ENCODE measurements around the gene FRYL. TPM values are rescaled to one million over a fixed set of nuclear protein-coding genes. Genes with fewer than 3 reads are reported as not detected.

Gene FRYL
- total RNA-seq, 1 experiment from 2014 or later, result 43.1 TPM

DNA sequence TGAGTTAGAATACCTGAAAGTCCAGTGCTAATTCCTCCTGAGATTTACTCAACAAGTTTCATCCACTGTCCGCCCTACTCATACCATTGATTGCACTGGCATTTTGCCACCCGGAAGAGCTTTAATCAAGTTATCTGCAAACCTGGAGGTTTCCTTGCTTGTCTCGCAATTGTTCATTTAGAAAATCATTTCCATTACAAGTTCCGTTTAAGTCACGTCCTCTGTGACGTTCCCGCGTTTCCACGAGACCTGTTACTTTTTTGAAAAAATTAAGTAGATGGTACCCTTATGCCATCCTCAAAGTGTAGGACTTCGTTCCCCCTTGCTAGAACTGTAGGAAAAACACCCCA, 761 bp upstream of the FRYL start:
- ChIA-PET POLR2A (ENCODE audit: low non-redundant PET) (interaction anchor here (0.6 kb wide), 1 partner anchor 57 kb away, joined by 3 read pairs; no protein-coding TSS in a partner anchor), CTCF (no interaction called here)
- no TSS peak for BruUV-seq (replicated peaks)
- no peak for DNase-seq (ENCODE audit: low spot score)
- peak overlapping the region; percentile 96 for H3K4me3 ChIP-seq (ENCODE audit: low read depth, low read length, poor library complexity, severe bottlenecking)
- no peaks in the 10 kb centered on the region for H3K27me3 ChIP-seq (replicated peaks; ENCODE audit: insufficient read depth, low read depth, low read length, poor library complexity)
- peak overlapping the region; percentile 69 for H3K27ac ChIP-seq (ENCODE audit: low read depth, low read length, poor library complexity, severe bottlenecking)
- no peaks in the 10 kb centered on the region for H3K36me3 ChIP-seq (ENCODE audit: insufficient read depth, low read length, poor library complexity, severe bottlenecking)
- H3K9me3 ChIP-seq (ENCODE audit: low read depth, low read length, poor library complexity, severe bottlenecking), result no peaks in the 10 kb centered on the region
- intact Hi-C loops (cut with micrococcal nuclease; ENCODE audit: unreplicated experiment), result loop anchor here (2.0 kb wide), 1 partner anchor 120 kb away; no protein-coding TSS in a partner anchor
- TF ChIP-seq EZH2 (IDR thresholded peaks at IDR 0.05; ENCODE audit: borderline replicate concordance, low read depth, low read length, poor library complexity, severe bottlenecking), result no peak
- H3K4me1 ChIP-seq (ENCODE audit: insufficient read depth, low read length, poor library complexity, severe bottlenecking), result peaks cover 18% of the 10 kb centered on the region

DNA sequence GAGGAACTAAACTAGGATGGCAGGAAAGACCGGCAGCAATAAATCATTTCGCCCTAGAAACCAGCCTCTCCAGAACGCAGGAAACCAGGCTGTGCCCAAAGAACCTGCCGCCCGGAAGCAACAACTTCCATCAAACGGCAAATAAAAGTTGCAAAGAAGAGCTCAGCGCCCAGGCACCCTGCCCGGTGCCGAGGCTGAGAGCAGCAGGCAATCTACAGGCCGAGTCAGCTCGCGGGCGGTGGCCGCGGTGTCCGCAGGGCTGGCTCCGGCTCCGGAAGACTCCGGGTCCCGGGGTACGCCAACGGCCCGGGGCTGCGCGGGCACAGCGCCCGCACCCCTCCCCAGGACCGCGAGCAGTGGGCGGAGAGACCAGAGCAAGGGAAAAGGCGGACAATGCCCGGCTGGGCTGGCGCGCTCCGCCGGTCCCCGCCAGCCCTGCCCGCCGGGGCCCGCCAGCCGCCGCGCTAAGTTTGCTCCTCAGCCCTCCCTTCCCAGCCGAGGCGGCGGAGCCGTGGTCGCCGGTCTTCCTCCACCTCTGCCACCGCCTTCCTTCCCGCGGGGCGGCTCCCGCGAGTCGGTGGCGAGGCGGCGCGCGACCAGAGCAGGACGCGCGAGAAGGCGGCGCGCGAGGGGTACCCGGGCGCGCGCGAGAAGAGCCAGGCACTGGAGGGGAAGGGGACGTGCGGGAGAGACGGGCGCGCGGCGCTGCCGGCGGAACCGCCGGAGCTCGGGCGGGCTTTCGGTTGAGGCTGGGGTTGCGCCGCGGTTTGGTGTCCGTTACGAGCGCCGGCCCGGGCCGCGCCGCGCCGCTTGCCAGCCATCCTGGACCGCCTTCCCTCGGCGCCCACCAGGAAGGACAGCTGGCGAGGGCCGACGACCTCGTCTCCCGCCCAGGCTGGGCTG, 733 bp downstream of the FRYL start:
- H3K36me3 ChIP-seq (ENCODE audit: insufficient read depth, low read length, poor library complexity, severe bottlenecking), result no peaks in the 10 kb centered on the region
- no TSS peak for BruUV-seq (replicated peaks)
- TF ChIP-seq CTCF (conservative IDR thresholded peaks at IDR 0.05; ENCODE audit: low read depth, low read length) (0 out of 2 replicates have a peak, but pooled peaks have one; percentile 9), EZH2 (IDR thresholded peaks at IDR 0.05; ENCODE audit: borderline replicate concordance, low read depth, low read length, poor library complexity, severe bottlenecking) (no peak)
- POLR2A ChIA-PET (ENCODE audit: low non-redundant PET), result no interaction called here
- H3K27me3 ChIP-seq (replicated peaks; ENCODE audit: insufficient read depth, low read depth, low read length, poor library complexity), result no peaks in the 10 kb centered on the region
- intact Hi-C loops (cut with micrococcal nuclease; ENCODE audit: unreplicated experiment), result loop anchor here (2.0 to 10.0 kb wide), 2 partner anchors 183 to 185 kb away; no protein-coding TSS in a partner anchor
- H3K9me3 ChIP-seq (ENCODE audit: low read depth, low read length, poor library complexity, severe bottlenecking), result no peaks in the 10 kb centered on the region
- CTCF ChIA-PET, result interaction anchor here (0.7 kb wide), 1 partner anchor 18 kb away, joined by 6 read pairs; no protein-coding TSS in a partner anchor
- peak overlapping the region; percentile 96 for H3K4me3 ChIP-seq (ENCODE audit: low read depth, low read length, poor library complexity, severe bottlenecking)
- H3K27ac ChIP-seq (ENCODE audit: low read depth, low read length, poor library complexity, severe bottlenecking), result peak overlapping the region; percentile 93
- peak; percentile 79 for DNase-seq (ENCODE audit: low spot score)
- peaks cover 27% of the 10 kb centered on the region for H3K4me1 ChIP-seq (ENCODE audit: insufficient read depth, low read length, poor library complexity, severe bottlenecking)

DNA sequence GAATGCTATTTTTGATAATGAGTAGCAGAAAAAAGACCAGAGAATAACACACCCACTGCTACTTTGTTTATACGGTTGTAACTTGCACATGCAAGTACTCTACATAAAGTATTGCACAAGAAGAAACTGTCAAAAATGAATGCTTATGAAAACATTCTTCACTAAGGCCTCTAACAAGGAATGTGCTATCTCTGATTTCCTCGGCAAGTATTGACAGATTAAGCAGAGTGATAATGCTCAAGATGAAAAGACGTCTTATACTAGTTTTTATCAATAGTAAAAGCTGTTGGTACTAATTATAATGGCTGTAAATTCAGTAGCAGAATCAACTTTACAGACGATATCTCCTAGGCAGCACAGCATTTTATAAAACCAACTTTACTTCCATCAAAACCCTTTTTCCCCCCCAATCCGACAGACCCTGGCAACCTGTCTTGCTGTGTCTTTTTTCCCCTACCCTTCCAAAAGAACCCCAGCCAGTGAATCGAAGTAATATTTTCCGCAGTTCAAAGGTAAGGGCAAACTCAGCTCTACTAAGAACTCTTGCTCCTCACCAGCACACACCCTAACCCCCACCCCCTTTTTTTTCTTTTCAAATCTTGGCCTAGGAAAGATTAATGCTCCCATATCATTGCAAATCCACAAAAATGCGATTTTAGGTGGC, 1.5 kb downstream of the FRYL start:
- TF ChIP-seq EZH2 (IDR thresholded peaks at IDR 0.05; ENCODE audit: borderline replicate concordance, low read depth, low read length, poor library complexity, severe bottlenecking) (no peak), CTCF (conservative IDR thresholded peaks at IDR 0.05; ENCODE audit: low read depth, low read length) (no peak)
- peak overlapping the region; percentile 96 for H3K4me3 ChIP-seq (ENCODE audit: low read depth, low read length, poor library complexity, severe bottlenecking)
- no peaks in the 10 kb centered on the region for H3K36me3 ChIP-seq (ENCODE audit: insufficient read depth, low read length, poor library complexity, severe bottlenecking)
- H3K9me3 ChIP-seq (ENCODE audit: low read depth, low read length, poor library complexity, severe bottlenecking), result no peaks in the 10 kb centered on the region
- intact Hi-C loops (cut with micrococcal nuclease; ENCODE audit: unreplicated experiment), result loop anchor here (2.0 to 10.0 kb wide), 2 partner anchors 184 kb away; no protein-coding TSS in a partner anchor
- peak overlapping the region; percentile 93 for H3K27ac ChIP-seq (ENCODE audit: low read depth, low read length, poor library complexity, severe bottlenecking)
- ChIA-PET CTCF (interaction anchor here (0.7 kb wide), 2 partner anchors 17 to 745 kb away, joined by 3 to 6 read pairs; no protein-coding TSS in a partner anchor), POLR2A (ENCODE audit: low non-redundant PET) (no interaction called here)
- BruUV-seq (replicated peaks), result TSS peak; percentile 68
- DNase-seq (ENCODE audit: low spot score), result peak; percentile 19
- H3K4me1 ChIP-seq (ENCODE audit: insufficient read depth, low read length, poor library complexity, severe bottlenecking), result peaks cover 27% of the 10 kb centered on the region
- no peaks in the 10 kb centered on the region for H3K27me3 ChIP-seq (replicated peaks; ENCODE audit: insufficient read depth, low read depth, low read length, poor library complexity)

All from A673 (cell line).